Testis (tissue), 3 donors: ENCODE results near the gene PWWP2B. TPM values are rescaled to one million over a fixed set of nuclear protein-coding genes. Genes with fewer than 3 reads are reported as not detected.
"Not testable (repeated sequence)": the region's sequence is repeated elsewhere in the genome, so short reads cannot be mapped to it uniquely, and the experiment has no call there.

ENCODE experiments used
- DNase-seq: peaks from one replicate; pipeline ENCODE4 v3.0.0-alpha.2; 2019
- H3K27ac ChIP-seq, 2 donors: fragments of 200-600 bp; sonication (generic); one replicate each; pipeline ENCODE4 v1.5.1; 2019
- H3K27me3 ChIP-seq: fragments of 200-600 bp; sonication (generic); one replicate; pipeline ENCODE4 v1.5.1; 2019
- H3K36me3 ChIP-seq: fragments of 200-600 bp; sonication (generic); one replicate; pipeline ENCODE4 v1.5.1; 2017; ENCODE audit warnings: low read depth; ENCODE audit errors: missing control alignments
- H3K4me1 ChIP-seq: fragments of 200-600 bp; sonication (generic); one replicate; pipeline ENCODE4 v1.5.1; 2019
- H3K4me3 ChIP-seq, 2 donors: fragments of 200-600 bp; sonication (generic); one replicate each; pipeline ENCODE4 v1.5.1; 2017 to 2019
- H3K9me3 ChIP-seq: fragments of 200-600 bp; sonication (generic); one replicate; pipeline ENCODE4 v1.5.1; 2017
- CTCF ChIP-seq, 3 experiments: fragments of 450-650 bp in 2 of 3; fragments of 200-600 bp in 1 of 3; sonication (generic) in 1 of 3; IDR thresholded peaks; one replicate each; pipeline ENCODE4 v1.5.1; 2016 to 2019; ENCODE audit warnings: antibody characterized with exemption in 3 of 3, mild to moderate bottlenecking in 2 of 3, moderate library complexity in 1 of 3
- POLR2A ChIP-seq: fragments of 450-650 bp; IDR thresholded peaks from one replicate; pipeline ENCODE4 v1.6.1; 2017; ENCODE audit warnings: antibody characterized with exemption, mild to moderate bottlenecking, moderate library complexity
- WGBS, 2 donors: methylation state at CpG; one replicate each; pipeline ENCODE4 v1.1.5; 2018; 5-methylcytosine and 5-hydroxymethylcytosine counted together
- intact Hi-C: fragments of 100-400 bp; cut with DNase I; formaldehyde crosslinking; loops from one replicate; pipeline ENCODE4 v1.15.1; 2023; ENCODE audit warnings: low total_unique reads
- polyA plus RNA-seq: library from polyadenylated mRNA; stranded (reverse); fragments of 350-450 nt; fragmentation: Illumina TruSeq; extraction: RNeasy Lipid Tissue Mini Kit (QIAGEN cat#74804); gene quantifications from one replicate; pipeline ENCODE4 v1.2.3, GENCODE V29; 2014; ENCODE audit warnings: low read depth, low replicate concordance; ENCODE audit not compliant: insufficient read depth
- total RNA-seq, 2 donors: library from RNA; depleted of rRNA; stranded (reverse); fragments of >200 nt; gene quantifications; one replicate each; pipeline ENCODE4 v1.2.3, GENCODE V29; 2016

PWWP2B gene
- total and polyA plus RNA-seq, 3 donors from 2014 or later: 16.0 to 45.1 (median 32.6) TPM

- intact Hi-C loops: no loop called here
- Histone ChIP-seq H3K36me3 (no peaks in the 10 kb centered on the region), H3K27me3 (no peaks in the 10 kb centered on the region), H3K27ac (no peak overlapping the region), H3K4me3 (no peak overlapping the region), H3K9me3 (no peaks in the 10 kb centered on the region), H3K4me1 (peaks cover 6% of the 10 kb centered on the region)
- WGBS, 2 donors: 91 to 96% methylated on average over 8 to 12 of the region's 12 CpGs
- no peak for DNase-seq
- TF ChIP-seq CTCF (IDR thresholded peaks at IDR 0.05): no peak
- no peak for TF ChIP-seq POLR2A
Observed at GRCh38 chr10:132431537-132432175, 34.7 kb downstream of the PWWP2B start.

DNA sequence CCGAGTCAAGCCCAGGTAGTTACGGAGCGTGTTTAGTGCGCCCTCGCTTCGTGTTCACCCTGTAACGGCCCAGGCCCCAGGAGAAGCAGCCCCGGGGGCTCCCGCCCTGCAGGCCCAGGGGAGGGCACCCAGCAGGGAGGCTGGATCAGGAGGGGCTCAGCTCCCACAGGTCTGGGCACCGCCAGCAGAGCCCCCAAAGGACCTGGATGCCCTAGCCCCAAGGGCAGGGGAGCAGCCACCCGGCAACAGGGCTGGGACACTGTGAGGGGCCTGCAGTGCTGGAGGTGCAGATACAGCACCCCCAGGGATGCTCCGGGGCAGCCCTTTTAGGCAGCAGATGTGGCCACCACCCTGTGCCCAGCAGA, 35.2 kb downstream of the PWWP2B start:
- WGBS, 2 donors: 91% methylated on average over 12 of the region's 12 CpGs; no CpG with 5 or more reads in 1 of the 2 donors
- Histone ChIP-seq H3K36me3 (no peaks in the 10 kb centered on the region), H3K27me3 (no peaks in the 10 kb centered on the region), H3K4me1 (peaks cover 6% of the 10 kb centered on the region), H3K9me3 (no peaks in the 10 kb centered on the region), H3K27ac (no peak overlapping the region), H3K4me3 (no peak overlapping the region)
- intact Hi-C loops: no loop called here
- TF ChIP-seq POLR2A: no peak
- no peak for TF ChIP-seq CTCF (IDR thresholded peaks at IDR 0.05)
- no peak for DNase-seq

- H3K9me3 ChIP-seq: no peaks in the 10 kb centered on the region
- H3K36me3 ChIP-seq: no peaks in the 10 kb centered on the region
- intact Hi-C loops: no loop called here
- WGBS, 2 donors: 92 to 96% methylated on average over 13 to 21 of the region's 21 CpGs
- no peak for TF ChIP-seq CTCF (IDR thresholded peaks at IDR 0.05)
- peaks cover 6% of the 10 kb centered on the region for H3K4me1 ChIP-seq
- no peak overlapping the region for H3K27ac ChIP-seq
- no peak overlapping the region for H3K4me3 ChIP-seq
- no peaks in the 10 kb centered on the region for H3K27me3 ChIP-seq
- no peak for DNase-seq
Observed at GRCh38 chr10:132433671-132434340, 36.8 kb downstream of the PWWP2B start.

DNA sequence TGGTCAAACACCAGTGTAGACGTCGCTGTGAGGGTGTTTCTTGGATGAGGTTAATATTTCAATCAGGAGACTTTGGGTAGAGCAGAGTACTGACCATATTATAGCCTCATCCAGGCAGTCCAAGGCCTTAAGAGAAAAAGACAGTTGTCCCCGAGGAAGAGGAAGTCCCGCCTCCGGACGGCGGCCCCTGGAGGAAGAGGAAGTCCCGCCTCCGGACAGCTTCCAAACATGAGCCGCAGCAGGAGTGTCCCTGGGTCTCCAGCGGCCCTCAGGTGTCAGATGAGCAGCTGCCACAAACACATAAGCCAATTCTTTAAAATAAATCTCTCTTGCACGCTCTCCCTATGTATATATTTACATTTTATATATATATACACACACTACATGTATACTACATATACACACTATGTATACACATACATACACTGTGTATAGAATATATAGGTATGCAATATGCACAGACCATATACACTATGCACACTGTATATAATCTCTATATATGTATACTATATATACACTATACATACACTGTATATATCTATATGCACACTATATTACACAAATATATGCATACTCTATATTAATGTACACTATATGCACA, 37.5 kb downstream of the PWWP2B start:
- WGBS, 2 donors: 69 to 85% methylated on average over 12 of the region's 12 CpGs
- H3K27ac ChIP-seq: no peak overlapping the region
- H3K27me3 ChIP-seq: no peaks in the 10 kb centered on the region
- H3K4me3 ChIP-seq: no peak overlapping the region
- peaks cover 3% of the 10 kb centered on the region for H3K4me1 ChIP-seq
- TF ChIP-seq CTCF (IDR thresholded peaks at IDR 0.05) (no peak), POLR2A (no peak)
- no peaks in the 10 kb centered on the region for H3K36me3 ChIP-seq
- no peaks in the 10 kb centered on the region for H3K9me3 ChIP-seq
- no peak for DNase-seq
- intact Hi-C loops: no loop called here

DNA sequence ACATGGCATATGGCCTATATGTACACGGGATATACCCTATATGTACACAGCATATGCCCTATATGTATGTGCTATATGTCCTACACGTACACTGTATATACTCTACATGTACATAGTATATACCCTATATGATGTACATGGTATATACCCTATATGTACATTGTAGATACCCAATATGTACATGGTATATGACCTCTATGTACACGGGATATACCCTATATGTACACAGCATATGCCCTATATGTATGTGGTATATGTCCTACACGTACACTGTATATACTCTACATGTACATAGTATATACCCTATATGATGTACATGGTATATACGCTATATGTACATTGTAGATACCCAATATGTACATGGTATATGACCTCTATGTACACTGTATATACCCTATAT, 38.3 kb downstream of the PWWP2B start:
- H3K36me3 ChIP-seq, H3K27me3 ChIP-seq, H3K4me1 ChIP-seq, intact Hi-C loops, H3K27ac ChIP-seq, H3K4me3 ChIP-seq, H3K9me3 ChIP-seq, DNase-seq: not testable (repeated sequence)
- WGBS, 2 donors: 84 to 95% methylated on average over 5 of the region's 5 CpGs

DNA sequence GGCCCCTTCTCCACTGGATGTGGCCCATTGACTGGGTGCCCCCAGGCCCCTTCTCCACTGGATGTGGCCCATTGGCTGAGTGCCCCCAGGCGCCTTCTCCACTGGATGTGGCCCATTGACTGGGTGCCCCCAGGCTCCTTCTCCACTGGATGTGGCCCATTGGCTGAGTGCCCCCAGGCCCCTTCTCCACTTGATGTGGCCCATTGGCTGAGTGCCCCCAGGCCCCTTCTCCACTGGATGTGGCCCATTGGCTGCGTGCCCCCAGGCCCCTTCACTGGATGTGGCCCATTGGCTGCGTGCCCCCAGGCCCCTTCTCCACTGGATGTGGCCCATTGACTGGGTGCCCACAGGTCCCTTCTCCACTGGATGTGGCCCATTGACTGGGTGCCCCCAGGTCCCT, 39.1 kb downstream of the PWWP2B start:
- H3K4me1 ChIP-seq, H3K27me3 ChIP-seq, H3K36me3 ChIP-seq, H3K4me3 ChIP-seq, H3K9me3 ChIP-seq, intact Hi-C loops, H3K27ac ChIP-seq, DNase-seq: not testable (repeated sequence)
- 97 to 100% methylated on average over 2 of the region's 3 CpGs for WGBS, 2 donors
